Brain pericyte (primary cell): ENCODE results near the gene PITPNM1.
"Not testable (repeated sequence)": the region's sequence is repeated elsewhere in the genome, so short reads cannot be mapped to it uniquely, and the experiment has no call there.

Experiments used
- DNase-seq: peaks from one replicate; pipeline ENCODE4 v3.0.0-alpha.2; 2012; ENCODE audit warnings: low read depth, low spot score

The PITPNM1 gene

DNA sequence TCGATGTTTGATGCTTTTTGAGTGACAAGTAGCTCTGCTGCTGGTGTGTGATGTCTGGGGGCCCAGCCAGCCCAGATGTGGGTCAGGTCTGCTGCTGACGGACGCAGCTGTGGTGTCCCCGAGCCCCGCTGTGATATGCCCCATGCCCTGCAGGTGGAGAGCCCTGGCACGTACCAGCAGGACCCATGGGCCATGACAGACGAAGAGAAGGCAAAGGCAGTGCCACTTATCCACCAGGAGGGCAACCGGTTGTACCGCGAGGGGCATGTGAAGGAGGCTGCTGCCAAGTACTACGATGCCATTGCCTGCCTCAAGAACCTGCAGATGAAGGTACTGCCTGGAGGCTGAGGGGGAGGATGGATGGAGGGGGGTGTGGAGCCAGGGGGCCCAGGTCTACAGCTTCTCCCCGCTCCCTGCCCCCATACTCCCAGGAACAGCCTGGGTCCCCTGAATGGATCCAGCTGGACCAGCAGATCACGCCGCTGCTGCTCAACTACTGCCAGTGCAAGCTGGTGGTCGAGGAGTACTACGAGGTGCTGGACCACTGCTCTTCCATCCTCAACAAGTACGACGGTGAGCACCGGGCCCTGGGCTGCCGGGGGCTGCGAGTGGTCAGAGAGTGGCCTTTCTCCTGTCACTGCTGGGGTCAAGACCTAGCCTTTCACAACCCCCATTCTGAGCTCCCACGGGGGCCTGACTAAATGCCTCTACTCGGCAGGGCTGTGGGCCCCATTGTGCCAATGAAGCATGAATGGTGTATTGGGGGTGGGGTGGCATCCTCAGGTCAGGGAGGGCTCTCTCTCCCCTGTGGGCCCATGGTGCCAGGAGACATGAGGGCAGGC lies 15.1 kb downstream of the PITPNM1 start:
- DNase-seq, result no peak

DNA sequence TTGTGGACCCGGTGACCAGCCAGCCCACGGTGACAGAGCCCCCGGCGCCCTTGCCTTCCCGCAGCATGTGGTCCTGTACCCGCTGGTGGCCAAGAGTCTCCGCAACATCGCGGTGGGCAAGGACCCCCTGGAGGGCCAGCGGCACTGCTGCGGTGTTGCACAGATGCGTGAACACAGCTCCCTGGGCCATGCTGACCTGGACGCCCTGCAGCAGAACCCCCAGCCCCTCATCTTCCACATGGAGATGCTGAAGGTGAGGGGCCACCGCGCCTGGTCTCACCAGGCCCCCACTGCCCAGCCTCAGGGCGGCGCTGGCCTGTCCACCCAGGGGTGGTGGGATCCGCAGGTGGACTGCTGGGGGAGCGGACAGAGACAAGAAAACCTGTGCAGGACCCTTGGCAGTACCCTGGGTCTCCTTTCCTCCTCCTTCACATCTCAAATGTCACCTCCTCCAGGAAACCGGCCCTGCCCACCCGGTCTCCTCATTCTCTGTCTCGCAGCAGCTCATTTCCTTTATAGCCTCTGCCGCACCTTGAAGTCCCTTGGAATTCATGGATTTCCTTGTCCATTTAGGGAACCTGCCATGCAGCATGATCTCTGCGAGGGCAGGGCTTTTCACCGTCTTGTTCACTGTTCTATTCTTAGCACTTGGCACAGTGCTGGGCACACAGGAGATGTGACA lies 15.8 kb downstream of the PITPNM1 start:
- no peak for DNase-seq

DNA sequence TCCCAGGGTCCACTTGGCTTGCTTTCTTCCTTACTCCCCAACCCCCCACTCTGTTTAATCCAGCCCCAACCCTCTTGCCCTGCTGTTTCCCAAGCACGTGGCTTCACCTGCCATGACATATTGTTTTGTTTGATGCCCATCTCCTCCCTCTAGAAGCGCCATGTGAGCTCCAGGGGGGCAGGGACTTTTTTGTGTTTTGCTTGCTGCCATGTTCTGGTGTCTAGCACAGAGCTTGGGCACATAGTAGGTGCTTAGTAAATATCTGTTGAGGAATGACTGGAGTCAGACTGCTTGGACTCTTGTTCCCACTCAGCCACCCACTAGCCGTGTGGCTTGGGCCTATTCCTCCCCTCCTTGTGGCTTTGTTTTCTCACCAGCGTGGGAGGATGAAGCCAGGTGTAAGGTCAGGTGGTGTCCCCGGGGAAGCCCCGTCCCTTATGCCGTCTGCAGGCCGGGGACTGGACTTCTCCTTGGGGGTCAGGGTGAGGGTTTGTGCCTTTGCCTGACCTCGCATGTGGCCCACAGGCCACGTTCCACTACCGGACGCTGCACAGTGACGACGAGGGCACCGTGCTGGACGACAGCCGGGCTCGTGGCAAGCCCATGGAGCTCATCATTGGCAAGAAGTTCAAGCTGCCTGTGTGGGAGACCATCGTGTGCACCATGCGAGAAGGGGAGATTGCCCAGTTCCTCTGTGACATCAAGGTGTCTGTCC lies 18.5 kb downstream of the PITPNM1 start:
- DNase-seq, result no peak

DNA sequence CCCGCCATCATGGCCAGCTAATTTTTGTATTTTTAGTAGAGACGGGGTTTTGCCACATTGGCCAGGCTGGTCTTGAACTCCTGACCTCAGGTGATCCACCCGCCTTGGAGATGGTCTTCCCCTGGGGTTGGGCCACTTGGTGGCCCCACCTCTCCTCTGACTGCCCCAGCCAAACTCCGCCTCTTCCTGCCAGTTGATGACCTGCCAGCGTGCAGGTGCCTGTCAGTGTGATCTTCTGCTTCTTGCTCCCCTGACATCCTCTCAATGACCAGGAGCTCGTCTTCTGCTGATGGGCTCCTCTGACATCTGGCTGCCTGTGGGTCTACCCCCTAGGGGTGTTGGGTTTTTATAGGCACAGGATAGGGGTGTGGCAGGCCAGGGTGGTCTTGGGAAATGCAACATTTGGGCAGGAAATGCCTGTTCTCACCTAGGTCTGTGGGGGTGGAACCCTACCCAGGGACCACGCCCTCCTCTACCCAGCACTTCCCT lies 19.2 kb downstream of the PITPNM1 start:
- not testable (repeated sequence) for DNase-seq

DNA sequence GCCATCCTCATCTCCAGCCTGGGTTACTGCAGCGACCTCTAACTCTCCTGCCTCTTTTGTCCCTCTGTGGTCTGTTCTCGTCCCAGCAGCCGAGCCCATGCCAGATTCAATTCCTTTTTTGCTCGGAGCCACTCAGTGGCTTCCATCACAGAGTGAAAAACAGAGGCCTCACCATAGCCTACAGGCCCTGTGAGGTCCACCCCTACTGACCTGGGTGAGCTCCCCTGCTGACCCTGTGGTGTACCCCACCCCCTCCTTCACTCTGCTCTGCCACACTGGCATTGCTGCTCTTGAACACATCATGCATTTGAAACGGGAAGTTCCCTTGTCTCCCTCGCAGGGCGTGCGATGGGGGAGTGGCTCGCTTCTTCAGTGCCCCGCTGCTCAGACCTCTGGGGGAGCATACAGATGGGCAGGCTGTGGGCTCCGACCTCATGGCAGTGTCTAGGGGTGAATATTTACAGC lies 20.3 kb downstream of the PITPNM1 start:
- no peak for DNase-seq

DNA sequence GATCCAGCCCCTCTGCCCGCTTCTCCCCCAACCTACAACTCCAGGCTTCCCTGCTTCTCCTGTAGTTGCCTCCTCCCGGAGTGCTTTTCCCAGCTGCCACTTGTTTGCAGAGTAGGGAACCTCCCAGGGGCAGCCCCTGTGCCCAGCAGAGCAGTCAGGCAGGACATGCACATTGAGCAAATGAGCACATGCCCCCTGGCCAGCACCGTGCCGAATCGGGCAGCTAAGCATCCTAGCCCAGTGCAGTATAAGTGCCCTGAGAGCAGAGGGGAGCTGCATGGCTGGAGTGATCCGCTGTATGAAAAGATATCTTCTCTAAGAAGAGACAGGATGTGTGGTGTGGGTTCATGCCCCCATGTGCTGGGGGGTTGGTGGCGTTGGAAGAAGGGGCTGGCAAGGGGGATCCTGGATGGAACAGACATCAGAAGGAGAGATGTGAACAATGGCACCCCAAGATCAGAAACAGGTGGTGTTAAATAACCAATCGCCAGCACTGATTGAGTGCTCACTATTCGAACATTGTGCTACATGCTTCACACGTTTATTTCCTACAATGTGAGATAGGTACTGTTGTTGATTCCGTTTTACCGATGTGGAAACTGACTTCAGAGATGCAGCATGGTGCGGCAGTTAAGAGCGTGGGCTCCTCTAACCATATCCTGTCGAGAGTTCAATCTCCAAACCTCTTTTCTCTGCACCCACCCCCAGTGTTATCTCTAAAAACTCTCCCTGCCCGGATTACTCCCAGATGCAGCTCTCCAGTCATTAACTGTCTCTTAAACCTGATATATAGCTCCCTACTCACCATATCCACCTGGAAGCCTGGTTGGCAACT lies 21.1 kb downstream of the PITPNM1 start:
- no peak for DNase-seq

DNA sequence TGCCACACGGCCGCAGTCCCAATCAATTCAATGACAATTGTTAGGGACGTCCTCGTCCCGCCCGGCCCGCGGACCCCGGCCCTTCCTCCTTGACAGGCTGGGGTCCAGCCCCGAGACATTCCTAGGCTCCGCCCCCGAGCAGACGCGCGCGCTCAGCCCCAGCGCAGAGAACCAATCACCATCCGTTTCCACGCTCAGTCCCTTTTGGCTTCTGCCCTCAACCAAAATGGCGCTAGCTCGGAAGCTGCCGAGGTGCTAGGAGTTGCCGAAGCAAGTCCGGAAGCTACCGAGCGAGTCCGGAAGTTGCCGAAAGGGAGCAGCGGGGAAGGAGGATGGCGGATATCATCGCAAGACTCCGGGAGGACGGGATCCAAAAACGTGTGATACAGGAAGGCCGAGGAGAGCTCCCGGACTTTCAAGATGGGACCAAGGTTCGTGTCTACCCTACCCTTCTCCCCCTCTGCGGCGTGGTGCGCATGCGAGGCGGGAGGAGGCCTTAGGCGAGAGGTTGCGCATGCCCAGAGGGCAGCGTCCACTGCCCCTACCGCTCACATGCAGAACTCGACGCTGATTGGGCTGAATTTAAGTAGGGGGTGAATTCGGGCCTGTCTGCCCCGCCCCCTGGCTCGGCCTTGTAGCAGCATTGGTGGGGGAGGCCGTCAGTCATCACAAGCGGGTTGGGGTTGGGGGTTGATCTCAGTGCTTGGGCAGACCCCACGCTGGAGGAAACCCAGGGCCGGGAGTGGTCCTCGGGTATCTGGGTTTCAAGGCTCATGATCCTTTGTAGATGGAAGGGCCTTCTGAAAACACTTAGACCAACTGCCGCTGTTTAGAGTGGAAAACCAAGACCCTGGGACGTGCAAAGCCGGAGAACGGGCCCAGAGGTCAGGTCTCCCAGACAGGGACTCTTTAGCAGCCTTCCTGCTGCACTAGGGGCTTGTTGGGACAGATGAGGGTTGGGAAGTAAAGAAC lies 22.1 kb downstream of the PITPNM1 start, which contains the start of gene AIP:
AIP (plus strand) TSS at position 200 of the 972 bp plus-strand sequence; CDS start at position 333, 133 bp downstream.
- DNase-seq, result peak; percentile 96

DNA sequence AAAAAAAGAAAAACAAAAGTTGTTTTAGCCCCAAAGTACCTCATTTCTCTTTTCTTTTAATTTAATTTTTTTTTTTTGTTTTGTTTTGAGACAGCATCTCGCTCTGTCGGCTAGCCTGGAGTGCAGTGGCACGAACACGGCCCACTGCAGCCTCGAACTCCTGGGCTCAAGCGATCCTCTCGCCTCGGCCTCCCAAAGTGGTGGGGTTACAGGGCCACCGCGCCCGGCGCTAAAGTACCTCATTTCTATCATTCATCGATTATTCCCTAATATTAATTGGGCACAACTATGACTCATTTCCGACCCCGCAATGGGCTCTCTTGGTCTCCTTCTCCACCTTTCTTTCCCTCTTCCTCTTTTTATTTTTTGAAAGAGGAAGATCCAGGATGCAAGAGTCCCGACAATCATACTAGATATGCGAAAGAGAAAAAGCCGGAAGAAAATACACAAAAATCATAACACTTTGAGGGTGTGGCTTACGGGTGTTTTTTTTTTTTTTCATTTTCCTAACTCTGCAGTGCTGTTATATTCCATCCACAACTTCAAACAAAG lies 22.8 kb downstream of the PITPNM1 start:
- DNase-seq, result no peak

DNA sequence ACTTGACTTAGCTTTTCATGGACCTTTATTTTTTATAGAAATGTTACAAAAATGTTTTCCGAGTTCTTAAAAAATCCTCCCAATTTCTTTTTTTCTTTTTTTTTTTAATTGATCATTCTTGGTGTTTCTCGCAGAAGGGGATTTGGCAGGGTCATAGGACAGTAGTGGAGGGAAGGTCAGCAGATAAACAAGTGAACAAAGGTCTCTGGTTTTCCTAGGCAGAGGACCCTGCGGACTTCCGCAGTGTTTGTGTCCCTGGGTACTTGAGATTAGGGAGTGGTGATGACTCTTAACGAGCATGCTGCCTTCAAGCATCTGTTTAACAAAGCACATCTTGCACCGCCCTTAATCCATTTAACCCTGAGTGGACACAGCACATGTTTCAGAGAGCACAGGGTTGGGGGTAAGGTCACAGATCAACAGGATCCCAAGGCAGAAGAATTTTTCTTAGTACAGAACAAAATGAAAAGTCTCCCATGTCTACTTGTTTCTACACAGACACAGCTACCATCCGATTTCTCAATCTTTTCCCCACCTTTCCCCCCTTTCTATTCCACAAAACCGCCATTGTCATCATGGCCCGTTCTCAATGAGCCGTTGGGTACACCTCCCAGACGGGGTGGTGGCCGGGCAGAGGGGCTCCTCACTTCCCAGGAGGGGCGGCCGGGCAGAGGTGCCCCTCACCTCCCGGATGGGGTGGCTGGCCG lies 27.7 kb downstream of the PITPNM1 start:
- DNase-seq, result not testable (repeated sequence)

DNA sequence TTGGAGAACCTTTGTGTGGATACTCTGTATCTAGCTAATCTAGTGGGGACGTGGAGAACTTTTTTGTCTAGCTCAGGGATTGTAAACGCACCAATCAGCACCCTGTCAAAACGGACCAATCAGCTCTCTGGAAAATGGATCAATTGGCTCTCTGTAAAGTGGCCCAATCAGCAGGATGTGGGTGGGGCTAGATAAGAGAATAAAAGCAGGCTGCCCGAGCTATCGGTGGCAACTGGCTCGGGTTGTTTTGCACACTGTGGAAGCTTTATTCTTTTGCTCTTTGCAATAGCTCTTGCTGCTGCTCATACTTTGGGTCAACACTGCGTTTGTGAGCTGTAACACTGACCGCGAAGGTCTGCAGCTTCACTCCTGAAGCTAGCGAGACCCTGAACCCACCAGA lies 28.5 kb downstream of the PITPNM1 start:
- not testable (repeated sequence) for DNase-seq

DNA sequence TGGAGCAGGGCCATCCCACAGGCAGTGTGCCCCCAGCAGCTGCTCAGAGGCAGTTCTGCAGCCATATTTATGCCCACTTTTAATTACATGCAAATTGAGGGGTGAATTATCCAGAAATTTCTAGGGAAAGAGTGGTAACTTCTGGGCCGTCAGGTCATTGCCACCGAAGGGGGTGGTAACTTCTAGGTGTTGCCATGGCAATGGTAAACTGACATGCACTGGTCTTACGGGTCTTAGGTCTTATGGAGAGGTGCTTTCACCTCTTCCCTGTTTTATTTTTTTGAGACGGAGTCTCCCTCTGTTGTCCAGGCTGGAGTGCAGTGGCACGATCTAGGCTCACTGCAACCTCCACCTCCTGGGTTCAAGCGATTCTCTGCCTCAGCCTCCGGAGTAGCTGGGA lies 32.3 kb downstream of the PITPNM1 start:
- no peak for DNase-seq

DNA sequence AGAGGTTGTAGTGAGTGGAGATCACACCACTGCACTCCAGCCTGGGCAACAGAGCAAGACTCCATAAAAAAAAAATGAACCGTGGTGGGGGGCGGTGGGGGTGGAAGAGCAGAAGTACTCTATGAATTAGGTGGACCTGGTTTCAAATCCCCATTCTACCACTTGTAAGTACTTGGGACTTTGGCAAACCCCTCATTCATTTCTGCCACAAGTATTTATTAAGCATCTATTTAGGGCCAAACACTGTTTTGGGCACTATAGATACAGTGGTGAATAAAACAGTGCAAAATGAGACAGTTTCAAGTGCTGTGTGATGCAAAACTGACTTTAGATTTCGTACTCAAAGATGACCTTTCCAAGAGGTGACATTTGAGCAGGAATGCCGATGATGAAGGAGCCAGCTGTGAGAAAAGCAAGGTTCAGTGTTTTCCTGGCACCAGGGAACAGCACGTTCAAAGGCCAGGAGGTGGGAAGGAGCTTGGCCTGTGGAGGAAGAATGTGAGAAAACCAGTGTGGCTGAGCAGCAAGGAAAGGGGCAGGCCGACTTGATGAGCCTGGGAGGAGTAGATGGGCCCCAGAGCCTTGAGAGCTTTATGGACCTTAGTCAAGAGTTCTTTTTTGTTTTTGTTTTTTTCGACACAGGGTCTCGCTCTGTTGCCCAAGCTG lies 34.7 kb downstream of the PITPNM1 start:
- no peak for DNase-seq

DNA sequence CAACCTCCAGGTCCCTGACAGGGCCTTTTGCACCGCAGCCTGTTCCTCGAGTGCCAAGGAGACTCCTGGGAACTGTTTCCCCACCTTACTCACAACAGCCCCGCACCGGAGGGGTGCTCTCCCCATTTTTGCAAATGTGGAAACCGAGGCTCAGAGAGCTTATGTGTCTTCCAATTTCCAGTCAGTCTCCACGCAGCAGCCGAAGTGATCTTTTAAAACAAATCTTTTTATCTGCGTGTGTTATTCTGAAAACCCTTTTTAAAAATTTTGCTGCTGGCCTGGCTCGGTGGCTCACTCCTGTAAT lies 35.7 kb downstream of the PITPNM1 start:
- no peak for DNase-seq

DNA sequence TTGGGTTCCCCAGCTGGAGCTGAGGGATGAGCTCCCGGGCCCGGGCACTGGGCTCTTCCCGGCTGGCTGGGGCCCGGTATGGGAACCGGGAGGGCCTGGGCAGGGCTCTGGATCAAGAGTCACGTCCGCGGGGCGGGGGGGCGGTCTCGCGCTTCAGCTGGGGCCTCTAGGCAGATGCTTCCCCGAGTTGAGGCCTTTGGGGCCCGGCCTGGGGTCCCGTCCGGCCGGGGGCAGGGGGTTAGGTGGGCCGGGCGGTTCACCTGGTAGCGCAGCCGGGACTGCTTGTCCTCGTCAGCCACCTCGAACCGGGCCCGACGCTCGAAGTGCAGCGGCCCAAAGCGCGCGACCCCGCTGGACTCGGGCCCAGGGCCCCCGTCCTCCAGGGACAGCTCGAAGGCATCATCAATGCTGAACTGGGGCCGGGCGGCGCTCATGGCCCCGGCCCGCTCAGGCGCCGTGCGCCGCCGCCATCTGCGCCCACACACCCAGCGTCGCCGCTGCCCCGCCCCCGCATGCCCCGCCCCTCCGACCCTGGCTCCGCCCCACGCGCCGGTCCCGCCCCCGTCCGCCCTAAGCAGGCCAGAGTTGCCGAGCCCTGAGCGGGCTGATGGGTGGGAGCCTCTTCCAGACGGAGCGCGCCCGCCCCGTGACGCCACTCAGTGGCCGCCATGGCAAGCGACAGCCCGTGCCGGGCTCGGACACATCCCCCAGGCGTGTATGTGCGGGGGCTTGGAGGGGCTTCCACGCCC lies 36.2 kb downstream of the PITPNM1 start, which contains the start of gene TMEM134:
TMEM134 (minus strand) TSS at position 493 of the 749 bp plus-strand sequence; CDS start at position 434, 59 bp downstream.
- peak; percentile 41 for DNase-seq

DNA sequence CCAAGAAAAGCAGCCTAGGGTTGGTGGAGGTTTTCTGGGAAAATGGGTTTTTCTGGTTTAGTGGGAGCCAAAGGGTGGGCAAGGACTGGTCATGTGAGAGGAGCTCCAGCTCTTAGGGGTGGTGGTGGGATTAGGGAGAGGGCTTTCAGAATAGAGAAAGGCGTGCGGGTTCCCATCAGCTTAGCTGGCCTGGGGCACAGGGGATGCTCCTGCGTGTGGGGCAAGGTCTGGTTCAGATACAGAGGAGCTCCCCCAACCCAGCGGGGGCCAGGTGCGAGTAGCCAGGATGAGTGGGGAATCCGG lies 36.8 kb downstream of the PITPNM1 start:
- DNase-seq, result no peak

DNA sequence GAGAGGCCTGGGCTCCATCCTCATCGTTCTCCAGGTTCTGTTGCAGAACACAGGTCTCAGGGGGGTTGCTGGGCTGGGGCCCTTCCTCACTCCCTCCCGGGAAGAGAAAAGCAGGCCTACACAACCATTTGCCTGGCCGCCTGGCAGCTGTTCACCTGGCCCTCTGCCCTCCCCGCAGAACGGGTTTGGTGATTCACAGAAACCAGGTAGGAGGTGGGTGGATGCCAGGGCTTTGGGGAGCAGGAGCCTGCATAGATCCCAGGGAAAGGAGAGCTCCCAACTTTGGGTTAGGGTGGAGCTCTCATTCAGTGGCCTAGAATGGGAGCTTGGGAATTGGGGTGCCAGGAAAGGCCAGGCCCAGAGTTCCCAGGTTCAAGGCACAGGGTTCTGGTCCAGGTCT lies 37.1 kb downstream of the PITPNM1 start:
- DNase-seq, result no peak

DNA sequence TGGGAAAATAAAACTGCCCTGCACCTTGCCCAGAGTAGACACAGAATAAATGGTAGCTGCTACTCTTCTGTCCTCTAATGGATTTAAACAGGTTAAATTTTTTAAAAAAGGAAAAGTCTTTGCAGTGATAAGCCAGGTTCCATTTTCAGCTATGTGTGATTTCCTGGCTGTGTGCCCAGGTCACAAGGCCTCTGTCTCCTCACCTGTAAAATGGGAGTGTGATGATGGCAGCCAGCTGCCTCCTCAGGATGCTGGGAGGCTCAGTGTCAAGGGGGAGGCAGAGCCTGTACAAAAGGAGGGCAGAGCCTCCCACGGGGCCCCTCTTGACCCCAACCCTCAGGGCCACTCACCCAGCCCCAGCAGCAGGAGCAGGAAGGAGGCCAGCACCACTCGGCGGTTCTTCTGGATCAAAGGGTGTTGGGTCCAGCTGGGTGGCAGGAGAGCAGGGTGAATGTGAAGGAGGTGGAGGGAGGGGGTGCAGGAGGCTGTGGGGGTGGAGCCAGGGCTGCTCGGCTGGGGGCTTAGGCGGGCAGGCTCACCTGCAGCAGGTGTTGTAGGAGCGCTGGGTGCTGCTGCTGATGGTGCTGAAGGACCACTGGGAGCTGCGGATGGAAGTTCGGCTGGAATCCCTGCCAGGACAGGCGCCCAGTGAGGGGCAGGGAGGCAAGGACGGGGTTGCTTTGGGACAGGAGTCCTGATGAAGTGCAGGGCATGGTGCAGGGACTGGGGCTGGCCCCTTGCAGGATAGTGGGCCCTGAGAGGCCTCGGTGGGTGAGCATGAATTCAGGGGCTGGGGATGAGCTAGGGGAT lies 38.0 kb downstream of the PITPNM1 start:
- DNase-seq, result no peak
